Measurements from ENCODE around the gene ZNF827. TPM values are rescaled to one million over a fixed set of nuclear protein-coding genes. Genes with fewer than 3 reads are reported as not detected.

The ZNF827 gene
- 10 to 100 TPM; 23.9 to 52.3 (median 29.3) TPM for total RNA-seq

GRCh38 chr4:145938618-145939440 is at the start of gene ZNF827:
Gene ZNF827 (minus strand): TSS chr4:145938823. CDS start chr4:145938407, 416 bp downstream.
- Histone ChIP-seq H3K4me1 (peaks cover 0 to 7% of the 10 kb centered on the region in 2 donors), H3K9me3 (no peaks in the 10 kb centered on the region), H3K27ac (peak within 1 kb of the TSS; percentile 73 to 98 (median 93)), H3K36me3 (no peaks in the 10 kb centered on the region), H3K27me3 (no peaks in the 10 kb centered on the region), H3K4me3 (replicated peaks in 1 of 3) (peak within 1 kb of the TSS; percentile 62 to 87 (median 63))
- intact Hi-C loops (cut with DNase I): loop anchor here (10.0 kb wide), 1 partner anchor 54 kb away; no protein-coding TSS in a partner anchor
- TF ChIP-seq CTCF (IDR thresholded peaks at IDR 0.05) (peak in 2 of 6 experiments; percentile 36 to 43), POLR2A (IDR thresholded peaks at IDR 0.05) (peak in 1 of 2 donors; percentile 67)
- WGBS, 2 donors: 3 to 4% methylated on average over 34 of the region's 34 CpGs
- peak; percentile 81 to 85 for DNase-seq

GRCh38 chr4:145984563-145984962 is 45.9 kb upstream of the ZNF827 start:
- no peak for DNase-seq
- 74 to 83% methylated on average over 4 of the region's 4 CpGs for WGBS, 2 donors
- H3K36me3 ChIP-seq: no peaks in the 10 kb centered on the region
- no peaks in the 10 kb centered on the region for H3K4me1 ChIP-seq
- no peaks in the 10 kb centered on the region for H3K9me3 ChIP-seq
- TF ChIP-seq CTCF (IDR thresholded peaks at IDR 0.05): no peak
- no peak for TF ChIP-seq POLR2A (IDR thresholded peaks at IDR 0.05)
- H3K27ac ChIP-seq: no peak overlapping the region
- no peak overlapping the region for H3K4me3 ChIP-seq (replicated peaks in 1 of 3)
- H3K27me3 ChIP-seq: no peaks in the 10 kb centered on the region
- intact Hi-C loops (cut with DNase I): no loop called here

- H3K4me1 ChIP-seq: no peaks in the 10 kb centered on the region
- intact Hi-C loops (cut with DNase I): no loop called here
- H3K4me3 ChIP-seq (replicated peaks in 1 of 3): no peak overlapping the region
- no peaks in the 10 kb centered on the region for H3K36me3 ChIP-seq
- 84 to 93% methylated on average over 4 of the region's 4 CpGs for WGBS, 2 donors
- H3K9me3 ChIP-seq: no peaks in the 10 kb centered on the region
- DNase-seq: no peak
- TF ChIP-seq CTCF (IDR thresholded peaks at IDR 0.05) (no peak), POLR2A (IDR thresholded peaks at IDR 0.05) (no peak)
- no peaks in the 10 kb centered on the region for H3K27me3 ChIP-seq
- H3K27ac ChIP-seq: no peak overlapping the region
These were observed 44.2 kb upstream of the ZNF827 start for GRCh38 chr4:145982791-145983190.

GRCh38 chr4:145979160-145979559 is 40.5 kb upstream of the ZNF827 start:
- no peaks in the 10 kb centered on the region for H3K4me1 ChIP-seq
- no peak for TF ChIP-seq CTCF (IDR thresholded peaks at IDR 0.05)
- no peak for TF ChIP-seq POLR2A (IDR thresholded peaks at IDR 0.05)
- H3K27ac ChIP-seq: no peak overlapping the region
- no peaks in the 10 kb centered on the region for H3K9me3 ChIP-seq
- WGBS, 2 donors: 76 to 77% methylated on average over 3 of the region's 3 CpGs
- H3K4me3 ChIP-seq (replicated peaks in 1 of 3): no peak overlapping the region
- no peak for DNase-seq
- intact Hi-C loops (cut with DNase I): no loop called here
- no peaks in the 10 kb centered on the region for H3K27me3 ChIP-seq
- H3K36me3 ChIP-seq: no peaks in the 10 kb centered on the region

GRCh38 chr4:145976680-145977079 is 38.1 kb upstream of the ZNF827 start:
- Histone ChIP-seq H3K36me3 (no peaks in the 10 kb centered on the region), H3K9me3 (no peaks in the 10 kb centered on the region), H3K4me3 (replicated peaks in 1 of 3) (no peak overlapping the region), H3K27ac (no peak overlapping the region), H3K4me1 (no peaks in the 10 kb centered on the region), H3K27me3 (no peaks in the 10 kb centered on the region)
- DNase-seq: no peak
- 87 to 91% methylated on average over 4 of the region's 4 CpGs for WGBS, 2 donors
- TF ChIP-seq CTCF (IDR thresholded peaks at IDR 0.05) (no peak), POLR2A (IDR thresholded peaks at IDR 0.05) (no peak)
- intact Hi-C loops (cut with DNase I): no loop called here

Measured in thyroid gland (tissue), 4 donors.